Uterine smooth muscle cell (primary cell): Measurements from ENCODE around the gene NKD1. TPM values are rescaled to one million over a fixed set of nuclear protein-coding genes. Genes with fewer than 3 reads are reported as not detected.

Experiments used
- total RNA-seq: library from RNA; depleted of rRNA; stranded (reverse); fragments of >200 nt; gene quantifications from 2 replicates; pipeline ENCODE4 v1.2.3, GENCODE V29; 2014

NKD1 gene
- total RNA-seq: under 0.01 TPM in 2 replicates

GRCh38 chr16:50548125-50548908 lies at the start of gene NKD1:
Gene NKD1, plus strand, starts transcription at chr16:50548396. Its CDS starts 158 bp downstream, at chr16:50548554.

DNA sequence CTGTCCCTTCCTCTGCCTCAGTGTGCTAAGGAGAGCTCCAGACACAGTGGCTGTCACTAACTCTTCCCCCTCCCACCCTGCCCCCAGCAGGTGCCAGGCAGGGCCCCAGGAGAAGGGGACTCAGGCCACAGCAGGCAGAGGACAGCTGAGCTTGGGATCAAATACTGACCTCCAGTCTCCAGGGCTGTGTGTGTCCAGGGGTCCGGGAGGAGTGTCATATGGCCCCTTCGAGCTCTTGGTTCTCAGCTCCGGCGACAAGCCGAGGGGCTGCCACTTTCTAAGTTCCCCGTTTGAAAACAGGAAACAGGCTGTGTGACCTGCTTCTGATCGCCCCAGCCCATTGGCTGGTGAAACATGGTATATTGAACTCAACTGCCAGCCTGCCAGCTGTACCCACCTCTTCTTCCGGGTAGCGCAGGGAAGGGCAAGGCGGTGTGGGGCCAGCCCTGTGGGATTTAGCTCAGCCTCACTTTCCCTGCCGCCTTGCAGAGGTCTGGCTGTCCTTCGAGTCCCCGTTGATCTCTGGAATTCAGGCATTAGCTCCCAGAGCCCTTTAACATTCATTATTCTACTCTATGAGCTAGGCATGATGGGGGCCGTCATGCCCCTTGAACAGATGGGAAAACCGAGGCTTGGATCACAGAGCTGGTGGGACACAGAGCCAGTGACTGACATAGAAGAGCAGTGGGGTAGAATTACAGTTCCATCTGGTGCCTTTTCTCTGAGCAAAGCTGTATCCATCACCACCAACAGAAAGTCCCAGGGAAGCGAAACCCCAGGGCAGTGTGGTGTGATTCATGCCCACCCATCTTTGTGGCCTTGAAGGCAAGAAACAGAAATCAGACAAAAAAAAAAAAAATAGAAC lies 133.1 kb downstream of the NKD1 start, which contains the start of gene SNX20:
Gene SNX20 (minus strand): TSS at position 292 of the 865 bp plus-strand sequence. CDS start 3,786 bp downstream, outside the sequence.

GRCh38 chr16:50692999-50693781 lies 145.0 kb downstream of the NKD1 start, which contains the start of gene NOD2:
Gene NOD2, plus strand, starts transcription at chr16:50693606. Its CDS starts 5,890 bp downstream, at chr16:50699496.

Other genes starting within 250 kb of the NKD1 start
- gene BRD7, start 179.4 kb upstream of the NKD1 start, total RNA-seq: 39.0 and 40.1 TPM in 2 replicates
- gene SNX20, start 132.9 kb downstream of the NKD1 start, total RNA-seq: not detected in 2 replicates
- gene NOD2, start 145.2 kb downstream of the NKD1 start, total RNA-seq: 0.22 and 0.25 TPM in 2 replicates
- 78.8 and 88.2 TPM in 2 replicates for gene CYLD, start 193.7 kb downstream of the NKD1 start, total RNA-seq